ENCODE data around the gene IDS.
A peak's percentile ranks its signal among the peaks of the same experiment; 100 is the strongest.
"Not testable (repeated sequence)": the region's sequence is repeated elsewhere in the genome, so short reads cannot be mapped to it uniquely, and the experiment has no call there.

IDS gene, protein sequence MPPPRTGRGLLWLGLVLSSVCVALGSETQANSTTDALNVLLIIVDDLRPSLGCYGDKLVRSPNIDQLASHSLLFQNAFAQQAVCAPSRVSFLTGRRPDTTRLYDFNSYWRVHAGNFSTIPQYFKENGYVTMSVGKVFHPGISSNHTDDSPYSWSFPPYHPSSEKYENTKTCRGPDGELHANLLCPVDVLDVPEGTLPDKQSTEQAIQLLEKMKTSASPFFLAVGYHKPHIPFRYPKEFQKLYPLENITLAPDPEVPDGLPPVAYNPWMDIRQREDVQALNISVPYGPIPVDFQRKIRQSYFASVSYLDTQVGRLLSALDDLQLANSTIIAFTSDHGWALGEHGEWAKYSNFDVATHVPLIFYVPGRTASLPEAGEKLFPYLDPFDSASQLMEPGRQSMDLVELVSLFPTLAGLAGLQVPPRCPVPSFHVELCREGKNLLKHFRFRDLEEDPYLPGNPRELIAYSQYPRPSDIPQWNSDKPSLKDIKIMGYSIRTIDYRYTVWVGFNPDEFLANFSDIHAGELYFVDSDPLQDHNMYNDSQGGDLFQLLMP

DNA sequence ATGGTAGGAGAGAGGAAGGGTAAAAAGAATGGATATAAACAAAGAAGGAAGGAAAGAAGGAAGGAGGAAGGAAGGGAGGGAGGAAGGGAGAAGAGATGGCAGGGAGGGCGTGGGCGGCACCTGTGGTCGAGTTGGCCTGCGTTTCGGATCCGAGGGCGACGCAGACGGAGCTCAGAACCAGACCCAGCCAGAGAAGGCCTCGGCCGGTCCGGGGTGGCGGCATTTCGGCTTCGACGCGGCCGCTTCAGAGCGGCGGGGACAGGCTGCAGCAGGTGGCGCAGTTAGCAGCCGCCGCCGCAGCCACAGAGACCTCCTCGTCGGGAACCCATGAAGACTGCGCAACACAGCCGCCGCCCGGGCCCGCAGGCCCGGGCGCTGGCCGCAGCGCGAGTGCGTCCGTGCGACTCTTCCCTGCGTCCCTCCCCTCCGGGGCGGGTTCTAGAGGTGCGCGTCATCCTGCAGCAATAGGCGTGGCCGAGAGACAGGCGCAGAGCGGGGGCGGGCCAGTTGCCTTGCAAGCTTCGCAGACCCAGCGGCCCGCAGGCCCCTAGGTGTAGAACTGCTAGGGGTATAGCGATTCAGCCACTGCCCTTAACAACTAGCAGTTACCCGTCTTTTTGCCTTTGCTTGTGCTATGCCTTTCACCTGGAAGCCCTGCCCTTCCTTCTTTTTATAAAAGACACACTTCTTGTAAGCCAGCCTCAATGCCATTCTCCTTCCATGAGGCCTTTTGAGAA is at the start of gene IDS:
Gene IDS (minus strand): TSS at position 392 of the 737 bp plus-strand sequence. CDS start 169 bp downstream, at position 223.
- peak; percentile 69 for DNase-seq (ENCODE audit: low read depth)

DNA sequence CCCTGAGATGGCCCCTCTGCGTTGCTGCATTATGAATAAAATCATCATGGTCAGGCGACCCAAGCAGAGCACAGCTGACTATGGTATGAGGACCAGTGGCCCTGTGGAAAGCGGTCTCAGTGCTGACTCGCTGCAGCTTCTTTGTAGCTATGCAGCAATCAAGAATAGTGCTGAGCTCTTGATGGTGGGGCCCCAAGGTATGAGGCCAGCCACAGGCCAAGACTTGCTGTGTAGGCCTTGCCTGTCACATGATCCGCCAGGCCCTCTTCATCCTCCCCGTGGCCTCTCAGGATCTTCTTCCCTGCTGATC is 46.8 kb upstream of the IDS start:
- not testable (repeated sequence) for DNase-seq (ENCODE audit: low read depth)

DNA sequence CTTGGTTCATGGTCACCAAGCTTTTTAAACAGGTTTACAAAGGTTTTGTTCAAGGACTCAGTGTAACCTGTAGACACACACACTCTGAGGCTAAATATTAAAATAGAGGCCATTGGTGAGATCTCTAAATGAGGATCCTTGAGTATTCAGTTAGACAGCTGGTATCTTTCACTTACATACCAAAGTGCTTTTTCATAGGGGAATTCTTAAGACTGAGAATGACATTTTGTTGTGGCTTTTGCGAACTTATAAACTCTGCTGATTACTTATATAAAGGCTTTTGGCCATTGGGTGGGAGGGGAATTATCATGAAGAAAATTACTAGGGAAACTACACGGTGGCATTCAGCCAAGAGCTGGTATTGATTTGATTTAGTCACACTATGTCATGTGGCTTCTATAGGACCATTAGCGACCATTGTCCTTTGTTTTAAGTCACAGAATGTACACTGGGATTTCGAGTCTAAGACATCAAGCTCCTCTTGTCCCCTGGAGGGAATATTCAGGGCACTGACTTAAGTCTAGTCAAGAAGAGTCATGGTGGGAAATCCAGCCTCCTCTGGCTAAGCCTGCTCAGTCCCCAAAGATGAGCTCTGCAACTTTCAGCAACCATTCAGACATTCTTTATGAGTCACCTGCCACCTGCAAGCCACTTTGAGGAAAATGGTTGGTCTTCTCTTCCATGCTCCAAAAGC is 46.3 kb upstream of the IDS start:
- not testable (repeated sequence) for DNase-seq (ENCODE audit: low read depth)

DNA sequence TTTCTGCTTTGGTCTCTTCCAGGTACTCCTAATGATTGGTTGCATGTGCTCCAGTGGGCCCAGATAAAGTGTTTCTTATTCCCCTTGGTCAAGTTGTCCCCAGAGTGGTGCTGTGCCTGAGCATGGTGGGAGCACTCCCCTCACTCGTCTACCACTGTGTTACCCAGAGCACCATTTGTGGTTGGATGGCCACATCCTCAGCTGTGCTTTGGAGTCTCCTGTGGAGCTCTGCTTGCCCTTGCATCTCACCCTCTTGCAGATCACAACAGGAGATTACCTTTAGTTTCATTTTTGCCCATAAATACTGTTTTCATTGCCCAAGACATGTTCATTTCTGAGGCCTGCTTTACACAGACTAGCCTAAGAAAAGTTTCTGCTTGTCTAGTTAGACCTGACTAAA is 45.3 kb upstream of the IDS start:
- DNase-seq (ENCODE audit: low read depth): not testable (repeated sequence)

DNA sequence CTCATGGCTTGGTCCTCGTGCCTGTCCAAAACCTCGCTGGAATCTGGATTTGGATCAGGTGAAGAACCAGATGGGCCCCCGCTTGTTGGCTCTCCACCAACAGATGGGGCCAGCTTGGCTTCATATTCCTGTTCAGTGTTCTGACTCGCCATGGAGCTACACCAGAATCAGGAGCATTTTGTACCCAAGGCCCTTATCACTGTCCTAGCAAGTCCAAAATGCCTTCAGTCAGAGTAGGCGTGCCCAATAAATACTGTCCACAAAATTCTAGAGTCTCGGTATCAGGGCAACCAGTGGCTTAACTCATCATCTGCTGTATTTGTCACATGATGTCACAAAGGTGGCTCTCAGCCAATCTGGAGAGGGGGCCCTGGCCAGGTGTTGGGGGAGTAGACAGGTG is 44.6 kb upstream of the IDS start, which contains the start of gene HSFX3:
Gene HSFX3 (minus strand): TSS at position 224 of the 400 bp plus-strand sequence. CDS start 72 bp downstream, at position 152.
- DNase-seq (ENCODE audit: low read depth): not testable (repeated sequence)

DNA sequence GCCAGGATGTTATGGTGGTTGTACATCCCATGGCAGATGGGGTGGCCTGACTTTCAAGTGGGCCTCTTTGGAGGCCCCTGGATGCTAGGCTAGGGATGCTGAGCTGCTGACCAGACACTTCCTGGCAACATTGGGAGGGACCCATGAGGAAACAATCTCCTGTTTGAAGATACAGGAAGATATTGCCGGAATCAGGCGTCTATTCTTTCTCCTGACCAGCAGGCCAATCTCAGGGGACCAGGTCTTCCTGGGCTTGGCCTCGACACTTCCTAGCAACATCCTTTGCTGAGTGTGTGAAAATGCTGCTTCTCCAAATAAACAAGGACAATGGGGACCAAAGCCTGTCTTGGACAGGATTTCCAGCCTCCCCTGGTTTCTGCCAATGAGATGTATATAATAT is 42.7 kb upstream of the IDS start:
- not testable (repeated sequence) for DNase-seq (ENCODE audit: low read depth)

DNA sequence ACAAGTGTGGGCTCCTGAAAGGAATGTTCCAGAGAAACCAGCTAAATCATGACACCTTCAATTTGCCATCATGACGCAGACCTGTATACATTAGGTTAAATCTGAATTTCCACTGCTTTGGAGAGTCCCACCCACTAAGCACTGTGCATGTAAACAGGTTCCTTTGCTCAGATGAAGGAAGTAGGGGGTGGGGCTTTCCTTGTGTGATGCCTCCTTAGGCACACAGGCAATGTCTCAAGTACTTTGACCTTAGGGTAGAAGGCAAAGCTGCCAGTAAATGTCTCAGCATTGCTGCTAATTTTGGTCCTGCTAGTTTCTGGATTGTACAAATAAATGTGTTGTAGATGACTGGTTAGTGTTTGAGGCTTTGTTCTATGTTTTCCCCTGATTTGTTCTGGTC is 41.9 kb upstream of the IDS start:
- not testable (repeated sequence) for DNase-seq (ENCODE audit: low read depth)

DNA sequence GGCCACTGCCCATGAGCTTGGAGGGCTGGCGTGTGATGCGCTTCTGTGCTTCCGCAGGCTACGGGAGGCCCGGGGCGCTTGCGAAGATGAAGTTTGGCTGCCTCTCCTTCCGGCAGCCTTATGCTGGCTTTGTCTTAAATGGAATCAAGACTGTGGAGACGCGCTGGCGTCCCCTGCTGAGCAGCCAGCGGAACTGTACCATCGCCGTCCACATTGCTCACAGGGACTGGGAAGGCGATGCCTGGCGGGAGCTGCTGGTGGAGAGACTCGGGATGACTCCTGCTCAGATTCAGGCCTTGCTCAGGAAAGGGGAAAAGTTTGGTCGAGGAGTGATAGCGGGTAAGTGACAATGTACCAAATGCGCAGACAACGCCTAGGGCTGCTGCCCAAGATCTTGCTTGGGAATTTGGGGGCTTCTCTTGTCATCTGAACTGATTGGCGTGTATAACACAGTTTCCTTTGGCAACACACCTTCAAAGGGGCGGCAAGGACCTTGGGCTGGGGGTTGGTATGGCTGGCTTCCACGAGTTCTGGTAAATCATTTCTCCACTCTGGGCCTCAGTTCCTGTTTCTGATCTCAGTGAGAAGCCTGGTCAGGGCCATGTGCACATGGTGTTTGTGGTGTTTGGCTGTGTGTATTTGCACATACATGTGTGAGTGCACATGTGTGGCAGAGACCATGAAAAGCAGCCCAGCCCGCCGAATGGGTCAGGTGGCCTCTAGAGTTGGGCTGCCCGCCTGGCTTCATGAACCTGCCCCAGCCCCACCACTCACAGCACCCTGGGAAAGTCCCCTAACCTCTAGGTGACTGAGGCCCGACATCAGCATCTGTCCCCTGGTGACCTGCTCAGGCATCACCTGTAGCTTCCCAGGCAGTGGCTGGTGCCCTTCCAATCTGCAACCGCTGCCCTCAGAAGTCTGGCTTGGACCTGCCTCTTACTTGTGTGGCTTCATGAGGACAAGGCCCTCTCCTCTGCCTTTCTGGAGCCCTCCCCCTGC is 40.7 kb upstream of the IDS start:
- DNase-seq (ENCODE audit: low read depth): not testable (repeated sequence)

DNA sequence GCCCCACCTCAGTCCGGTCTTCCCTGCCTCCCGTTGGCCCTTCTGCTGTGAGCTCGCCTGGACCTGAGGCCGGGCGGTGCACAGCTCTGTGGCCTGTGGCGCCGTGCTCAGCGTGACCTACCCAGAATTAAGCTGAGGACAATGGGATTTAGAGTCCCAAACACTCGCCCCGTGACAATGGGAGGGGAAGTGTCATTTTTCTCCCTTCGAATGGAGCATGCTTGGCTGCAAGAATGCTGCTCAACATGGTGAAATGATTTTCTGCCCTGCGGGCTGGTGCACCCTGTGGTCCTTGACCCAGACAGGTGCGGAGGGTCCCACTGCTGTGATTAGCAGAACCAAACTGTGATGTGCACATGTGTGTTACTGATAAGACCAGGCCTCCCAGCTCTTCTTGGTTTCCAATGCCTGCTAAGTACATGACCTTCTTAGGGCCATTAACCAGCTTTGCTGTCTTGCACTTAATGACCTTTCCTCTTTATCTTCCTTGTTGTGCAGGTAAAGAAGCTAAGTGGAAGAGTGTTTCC is 36.5 kb upstream of the IDS start:
- DNase-seq (ENCODE audit: low read depth): no peak

DNA sequence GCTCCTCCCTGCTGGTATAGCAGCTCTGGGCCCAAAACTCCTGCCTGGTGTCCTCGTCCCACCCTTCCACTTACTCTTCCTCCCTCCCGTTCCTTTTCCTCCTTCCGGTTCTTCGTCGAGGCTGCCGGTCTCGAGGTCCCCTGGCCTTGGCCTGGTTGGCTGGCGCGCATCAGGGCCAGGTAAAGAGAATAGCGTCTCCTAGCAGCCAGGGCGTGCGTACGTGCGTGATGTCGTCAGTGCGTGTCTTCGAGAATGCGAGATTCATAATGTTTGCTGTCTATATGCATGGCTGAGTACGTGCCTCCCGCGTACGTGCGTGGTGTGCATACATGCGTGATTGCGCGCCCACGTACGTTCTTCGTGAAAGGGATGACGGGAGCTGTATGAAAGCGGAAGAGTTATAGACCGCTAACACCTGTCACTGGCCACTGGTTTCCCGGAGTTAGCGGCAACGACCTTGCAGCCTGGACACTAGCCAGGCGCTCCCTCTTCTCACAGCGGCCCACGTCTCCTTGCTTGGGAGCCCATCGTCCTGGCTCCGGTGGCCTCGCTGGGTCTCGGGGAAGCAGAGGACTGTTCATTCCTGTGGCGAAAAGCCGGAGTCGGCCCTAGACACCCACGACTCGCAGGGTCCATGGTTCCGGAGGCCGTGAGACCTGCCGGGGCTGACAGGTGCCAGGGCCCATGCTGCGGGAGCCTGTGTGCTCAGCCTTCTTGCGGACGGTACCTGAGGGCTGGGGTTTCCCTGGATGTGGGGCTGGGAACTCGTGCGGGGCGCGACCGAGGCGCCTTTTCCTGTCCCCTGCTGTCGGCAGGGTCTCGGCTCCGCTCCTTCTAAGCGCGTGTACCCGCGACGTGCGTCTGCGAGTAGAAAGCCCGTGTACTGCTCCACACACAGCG is 35.8 kb upstream of the IDS start, which contains the start of gene EOLA1:
Gene EOLA1 (plus strand): TSS at position 392 of the 900 bp plus-strand sequence. CDS start 4,619 bp downstream, outside the sequence.
- DNase-seq (ENCODE audit: low read depth): peak; percentile 67

DNA sequence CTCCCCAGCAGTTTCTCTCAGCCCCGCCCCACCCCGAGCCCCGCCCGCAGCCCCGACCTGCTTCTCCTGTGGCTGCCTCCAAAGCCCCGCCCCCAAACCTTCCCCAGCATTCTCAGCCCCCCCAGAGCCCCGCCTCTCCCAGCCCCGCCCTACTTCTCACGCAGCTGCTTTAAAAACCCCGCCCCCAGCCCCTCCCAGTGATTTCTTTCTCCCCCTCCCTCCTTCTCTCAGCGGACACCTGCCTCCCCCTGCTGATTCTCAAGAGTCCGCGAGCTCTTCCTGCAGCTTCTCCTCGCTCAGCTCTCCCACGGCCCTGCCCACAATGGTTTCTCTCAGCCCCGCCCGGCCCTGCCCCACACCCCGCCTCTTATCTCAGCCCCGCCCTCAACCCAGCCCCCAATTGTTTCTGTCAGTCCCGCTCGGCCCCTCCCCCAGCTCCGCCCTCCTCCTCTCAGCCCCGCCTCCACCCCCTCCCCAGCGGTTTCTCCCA is 35.1 kb upstream of the IDS start:
- peak; percentile 72 for DNase-seq (ENCODE audit: low read depth)

DNA sequence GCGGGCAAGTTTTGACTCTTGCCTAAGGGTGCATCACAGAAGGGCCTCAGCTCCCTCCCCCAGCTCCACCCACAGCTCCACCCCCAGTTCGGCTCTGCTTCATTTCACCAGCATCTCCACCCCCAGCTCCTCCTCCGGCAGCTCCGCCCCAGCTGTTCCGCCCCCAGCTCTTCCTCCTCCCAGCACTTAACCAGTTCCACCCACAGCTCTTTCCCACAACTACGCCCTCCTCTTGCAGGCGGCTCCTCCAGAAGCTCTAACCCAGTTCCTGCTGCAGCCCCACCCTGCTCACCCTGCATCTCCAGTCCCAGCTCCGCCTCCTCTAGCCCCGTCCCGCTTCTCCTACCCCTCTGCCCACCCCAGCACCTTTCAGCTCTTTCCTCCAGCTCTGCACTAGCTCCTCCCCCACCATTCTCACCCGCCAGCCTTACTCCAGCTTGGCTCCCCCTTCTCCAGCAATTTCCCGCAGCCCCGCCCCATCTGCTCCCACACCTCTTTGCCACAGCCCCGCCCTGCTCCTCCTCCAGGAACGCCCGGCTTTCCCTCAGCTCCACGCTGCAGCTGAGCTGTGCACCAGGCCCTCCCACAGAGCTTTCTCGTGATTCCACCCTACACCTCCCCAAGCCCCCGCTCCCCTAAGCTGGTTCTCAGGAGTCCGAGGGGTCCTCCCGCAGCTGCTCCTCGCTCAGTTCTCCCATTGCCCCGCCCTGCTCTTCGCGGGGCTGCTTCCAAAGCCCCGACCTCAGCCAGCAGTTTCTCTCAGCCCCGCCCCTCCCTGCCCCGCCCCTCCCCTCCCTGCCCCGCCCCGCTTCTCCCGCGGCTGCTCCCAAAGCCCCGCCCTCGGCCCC is 34.4 kb upstream of the IDS start:
- peak; percentile 66 for DNase-seq (ENCODE audit: low read depth)

DNA sequence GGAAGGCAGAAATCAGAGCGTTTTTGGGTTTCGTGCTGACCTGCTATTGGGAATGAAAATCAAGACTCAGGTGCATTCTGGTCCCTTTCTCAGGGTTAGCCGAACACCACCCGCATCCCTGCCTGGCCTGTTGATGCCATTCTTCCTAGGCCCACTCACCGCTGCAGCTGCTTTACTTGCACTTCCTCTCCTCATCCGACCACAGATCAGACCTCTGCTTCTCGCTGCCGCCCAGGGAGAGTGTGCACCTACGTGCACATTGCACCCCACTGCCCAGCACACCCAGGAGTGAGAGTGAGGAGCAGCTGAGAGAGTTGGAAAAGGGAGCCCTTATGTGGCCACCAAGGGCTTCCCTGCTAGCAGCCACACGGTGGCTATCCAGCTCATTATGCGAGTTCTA is 32.4 kb upstream of the IDS start:
- not testable (repeated sequence) for DNase-seq (ENCODE audit: low read depth)

DNA sequence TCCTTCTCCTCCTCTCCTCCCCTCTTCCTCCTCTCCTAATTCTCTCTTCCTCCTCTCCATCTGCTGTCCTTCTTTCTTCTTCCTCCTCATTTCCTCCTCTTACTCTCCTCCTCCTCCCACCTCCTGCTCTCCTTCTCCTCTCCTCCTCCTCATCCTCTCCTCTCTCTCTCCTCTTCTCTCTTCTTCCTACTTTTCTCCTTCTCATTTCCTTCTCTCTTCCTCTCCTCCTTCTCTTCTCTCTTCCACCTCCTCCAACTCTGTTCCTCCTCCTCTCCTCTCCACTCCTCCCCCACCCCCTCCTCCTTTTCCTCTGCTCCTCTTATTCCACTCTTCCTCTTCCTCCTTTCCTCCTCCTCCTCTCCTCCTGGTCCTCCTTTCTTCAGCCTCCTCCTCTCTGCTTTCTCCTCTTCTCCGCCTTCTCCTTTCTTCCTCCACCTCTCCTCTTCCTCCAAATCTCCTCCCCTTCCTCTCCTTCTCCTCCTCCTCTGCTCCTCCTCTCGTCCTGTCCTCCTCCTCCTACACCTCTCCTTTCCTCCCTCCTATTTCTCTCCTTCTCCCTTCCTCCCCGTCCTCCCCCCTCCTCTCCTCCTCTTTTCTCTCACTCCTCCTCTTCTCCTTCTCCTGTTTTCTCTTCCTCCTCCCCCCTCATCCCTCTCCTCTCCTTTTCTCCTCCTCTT is 30.0 kb upstream of the IDS start:
- not testable (repeated sequence) for DNase-seq (ENCODE audit: low read depth)

DNA sequence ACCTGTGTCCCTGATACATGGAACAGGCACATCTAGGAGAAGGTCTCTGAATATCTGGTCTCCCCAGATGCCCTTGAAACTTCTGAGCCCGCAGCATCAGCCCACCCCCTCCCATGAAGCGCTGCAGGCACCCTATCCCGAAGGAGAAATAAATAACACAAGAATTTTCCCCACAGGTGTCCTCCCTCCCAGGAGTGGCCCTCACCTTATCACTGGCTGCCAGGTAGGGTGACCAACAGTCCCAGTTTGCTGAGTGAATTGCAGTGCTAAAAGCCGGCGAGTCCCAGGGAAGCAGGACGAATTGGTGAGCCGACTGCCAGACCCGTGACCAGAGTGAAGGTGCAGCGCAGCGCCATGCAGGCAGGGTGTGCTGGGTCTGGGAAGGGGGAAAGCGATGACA is 28.9 kb upstream of the IDS start:
- not testable (repeated sequence) for DNase-seq (ENCODE audit: low read depth)

DNA sequence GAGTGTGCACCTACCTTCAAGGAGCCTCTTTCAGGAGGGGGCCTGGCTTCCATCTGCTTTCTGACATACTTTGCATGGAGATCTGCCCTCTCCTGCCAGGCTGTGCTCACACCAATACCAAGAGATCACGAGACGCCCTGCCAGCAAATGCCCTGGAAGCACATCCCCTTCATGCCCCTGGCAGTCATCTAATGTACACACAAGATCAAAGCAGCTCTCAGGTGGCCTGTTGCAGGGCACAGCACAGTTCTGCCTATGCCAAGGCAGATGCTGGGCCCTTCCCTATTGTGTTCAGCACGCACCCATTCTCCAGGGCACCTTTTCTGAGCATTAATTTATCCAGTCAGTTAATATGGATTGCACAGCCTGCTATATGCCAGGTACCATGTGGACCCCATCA is 27.8 kb upstream of the IDS start:
- DNase-seq (ENCODE audit: low read depth): not testable (repeated sequence)

DNA sequence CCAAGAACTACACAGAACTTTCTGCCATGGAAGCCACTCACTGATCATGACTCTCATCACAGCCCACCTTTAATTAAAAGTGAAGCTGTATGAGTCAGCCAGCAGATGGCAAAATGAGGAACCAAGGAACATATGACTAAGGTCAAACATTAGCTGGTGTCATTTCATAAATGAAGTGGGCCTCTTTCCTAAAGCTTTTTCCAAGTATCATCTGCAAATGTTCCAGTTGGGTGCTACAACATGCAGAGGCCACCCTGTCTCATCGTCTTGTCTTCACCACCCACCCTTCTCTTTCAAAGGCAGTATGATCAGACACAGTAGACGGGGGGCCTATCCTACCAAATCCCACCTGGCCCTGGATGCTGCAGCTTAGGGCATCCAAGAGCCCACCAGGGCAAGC is 26.5 kb upstream of the IDS start:
- DNase-seq (ENCODE audit: low read depth): no peak

DNA sequence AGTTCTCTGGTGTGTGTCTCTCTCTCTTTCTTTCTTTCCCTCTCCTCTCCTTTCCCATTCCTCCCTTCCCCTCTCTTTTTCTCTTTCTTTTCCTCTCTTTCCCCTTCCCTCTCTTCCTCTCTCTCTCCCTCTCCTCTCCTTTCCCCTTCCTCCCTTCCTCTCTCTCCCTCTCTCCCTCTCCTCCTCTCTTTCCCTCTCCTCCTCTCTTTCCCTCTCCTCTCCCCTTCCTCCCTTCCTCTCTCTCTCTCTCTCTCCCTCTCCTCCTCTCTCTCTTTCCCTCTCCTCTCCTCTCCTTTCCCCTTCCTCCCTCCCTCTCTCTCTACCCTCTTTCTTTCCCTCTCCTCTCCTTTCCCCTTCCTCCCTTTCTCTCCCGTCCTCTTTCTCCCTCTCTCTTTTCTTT is 23.3 kb upstream of the IDS start:
- no peak for DNase-seq (ENCODE audit: low read depth)
